Endodermal cell (in vitro differentiated cells): ENCODE results near the gene GPR68. TPM values are rescaled to one million over a fixed set of nuclear protein-coding genes. Genes with fewer than 3 reads are reported as not detected.

ENCODE experiments used
- DNase-seq: peaks from one replicate; pipeline ENCODE4 v3.0.0-alpha.2; 2017
- H3K27ac ChIP-seq: 2 replicates; pipeline ENCODE4 v1.5.1; 2013; ENCODE audit warnings: mild to moderate bottlenecking, low read depth, low read length, moderate library complexity
- H3K27me3 ChIP-seq: 2 replicates; pipeline ENCODE4 v1.6.1; 2013; ENCODE audit warnings: mild to moderate bottlenecking, low read length, moderate library complexity; ENCODE audit not compliant: insufficient read depth, control insufficient read depth, poor library complexity, severe bottlenecking
- H3K36me3 ChIP-seq: 2 replicates; pipeline ENCODE4 v1.7.0; 2013; ENCODE audit warnings: mild to moderate bottlenecking, low read length, moderate library complexity; ENCODE audit not compliant: control insufficient read depth, insufficient read depth
- H3K4me1 ChIP-seq: one replicate; pipeline ENCODE4 v1.7.0; 2013; ENCODE audit warnings: low read length; ENCODE audit not compliant: control insufficient read depth, insufficient read depth
- H3K4me3 ChIP-seq: 2 replicates; pipeline ENCODE4 v1.5.1; 2013; ENCODE audit warnings: mild to moderate bottlenecking, low read length, moderate library complexity
- H3K9ac ChIP-seq: 2 replicates; pipeline ENCODE4 v1.6.1; 2013; ENCODE audit warnings: mild to moderate bottlenecking, low read length, moderate library complexity; ENCODE audit not compliant: poor library complexity, severe bottlenecking; ENCODE audit errors: extremely low read depth
- H3K9me3 ChIP-seq: 2 replicates; pipeline ENCODE4 v1.6.1; 2013; ENCODE audit warnings: mild to moderate bottlenecking, low read length, moderate library complexity; ENCODE audit not compliant: control insufficient read depth
- H3K27ac Mint-ChIP-seq: 2 replicates; pipeline ENCODE4 v1.8.0; 2020; ENCODE audit warnings: mixed read lengths
- H3K27me3 Mint-ChIP-seq: 2 replicates; pipeline ENCODE4 v1.8.0; 2021; ENCODE audit warnings: mild to moderate bottlenecking, mixed read lengths; ENCODE audit not compliant: insufficient read depth
- H3K36me3 Mint-ChIP-seq: 2 replicates; pipeline ENCODE4 v1.8.0; 2020; ENCODE audit warnings: low read depth, mixed read lengths
- H3K4me1 Mint-ChIP-seq: 2 replicates; pipeline ENCODE4 v1.8.0; 2020; ENCODE audit warnings: mixed read lengths
- H3K4me3 Mint-ChIP-seq: 2 replicates; pipeline ENCODE4 v1.8.0; 2020; ENCODE audit warnings: mild to moderate bottlenecking, moderate library complexity, mixed read lengths
- H3K9me3 Mint-ChIP-seq: 2 replicates; pipeline ENCODE4 v1.8.0; 2020; ENCODE audit warnings: mild to moderate bottlenecking, mixed read lengths
- WGBS, 2 experiments: methylation state at CpG; one replicate each; pipeline versions ENCODE4 v1.1.5 to v1.1.7; 2013; ENCODE audit warnings: missing lambda C conversion rate in 2 of 2, mixed read lengths in 1 of 2; ENCODE audit not compliant: insufficient coverage in 1 of 2, insufficient read length in 1 of 2; 5-methylcytosine and 5-hydroxymethylcytosine counted together
- total RNA-seq, 2 donors: library from RNA; stranded (reverse); fragmentation: NEBNext Ultra II Directional in 1 of 2; extraction: Animal tissue kit (Norgen Biotek cat#: 25700) in 1 of 2; gene quantifications; 2 replicates in 1 of 2; 3 replicates in 1 of 2; pipeline ENCODE4 v1.2.1, GENCODE V29; 2021
- TF ChIP-seq, protein P1 (sequence below): fragments of 200-600 bp; sonication (generic); conservative IDR thresholded peaks from 2 replicates; pipeline ENCODE4 v1.5.0; 2021; ENCODE audit warnings: antibody characterized with exemption, mild to moderate bottlenecking

The GPR68 gene
- total RNA-seq, 2 donors from 2014 or later, result 0.38 to 0.44 TPM

DNA sequence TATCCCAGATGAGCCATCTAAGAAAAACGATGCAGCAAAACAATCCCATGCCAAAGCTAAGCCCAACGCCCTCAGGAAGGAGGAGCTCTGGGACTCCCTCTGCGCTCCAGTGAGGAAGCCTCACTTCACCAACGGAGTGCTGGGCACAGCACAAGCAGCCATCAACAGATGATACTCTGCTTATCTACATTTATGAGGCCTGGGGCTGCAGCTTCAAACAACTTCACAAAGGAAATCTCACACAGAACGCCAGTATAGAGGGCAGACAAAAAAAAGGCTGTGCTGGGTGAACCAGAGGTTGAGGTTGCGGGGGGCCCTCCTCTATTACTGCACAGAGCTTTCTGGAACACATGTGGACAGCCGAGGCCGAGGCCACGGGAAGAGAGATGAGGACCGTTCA is 34.9 kb upstream of the GPR68 start:
- Histone ChIP-seq H3K4me3 (no peak overlapping the region), H3K27me3 (no peaks in the 10 kb centered on the region), H3K4me1 (no peaks in the 10 kb centered on the region), H3K9me3 (no peaks in the 10 kb centered on the region), H3K27ac (no peak overlapping the region), H3K36me3 (peaks cover 55% of the 10 kb centered on the region), H3K9ac (no peak overlapping the region)
- Mint-ChIP-seq H3K36me3 (peaks cover 63% of the 10 kb centered on the region), H3K4me3 (no peak overlapping the region), H3K27me3 (no peaks in the 10 kb centered on the region), H3K4me1 (no peaks in the 10 kb centered on the region), H3K9me3 (no peaks in the 10 kb centered on the region), H3K27ac (no peak overlapping the region)
- DNase-seq, result no peak
- TF ChIP-seq, protein P1, sequence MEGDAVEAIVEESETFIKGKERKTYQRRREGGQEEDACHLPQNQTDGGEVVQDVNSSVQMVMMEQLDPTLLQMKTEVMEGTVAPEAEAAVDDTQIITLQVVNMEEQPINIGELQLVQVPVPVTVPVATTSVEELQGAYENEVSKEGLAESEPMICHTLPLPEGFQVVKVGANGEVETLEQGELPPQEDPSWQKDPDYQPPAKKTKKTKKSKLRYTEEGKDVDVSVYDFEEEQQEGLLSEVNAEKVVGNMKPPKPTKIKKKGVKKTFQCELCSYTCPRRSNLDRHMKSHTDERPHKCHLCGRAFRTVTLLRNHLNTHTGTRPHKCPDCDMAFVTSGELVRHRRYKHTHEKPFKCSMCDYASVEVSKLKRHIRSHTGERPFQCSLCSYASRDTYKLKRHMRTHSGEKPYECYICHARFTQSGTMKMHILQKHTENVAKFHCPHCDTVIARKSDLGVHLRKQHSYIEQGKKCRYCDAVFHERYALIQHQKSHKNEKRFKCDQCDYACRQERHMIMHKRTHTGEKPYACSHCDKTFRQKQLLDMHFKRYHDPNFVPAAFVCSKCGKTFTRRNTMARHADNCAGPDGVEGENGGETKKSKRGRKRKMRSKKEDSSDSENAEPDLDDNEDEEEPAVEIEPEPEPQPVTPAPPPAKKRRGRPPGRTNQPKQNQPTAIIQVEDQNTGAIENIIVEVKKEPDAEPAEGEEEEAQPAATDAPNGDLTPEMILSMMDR, result no peak
- WGBS, 2 experiments, result 89 to 96% methylated on average over 8 to 10 of the region's 10 CpGs

DNA sequence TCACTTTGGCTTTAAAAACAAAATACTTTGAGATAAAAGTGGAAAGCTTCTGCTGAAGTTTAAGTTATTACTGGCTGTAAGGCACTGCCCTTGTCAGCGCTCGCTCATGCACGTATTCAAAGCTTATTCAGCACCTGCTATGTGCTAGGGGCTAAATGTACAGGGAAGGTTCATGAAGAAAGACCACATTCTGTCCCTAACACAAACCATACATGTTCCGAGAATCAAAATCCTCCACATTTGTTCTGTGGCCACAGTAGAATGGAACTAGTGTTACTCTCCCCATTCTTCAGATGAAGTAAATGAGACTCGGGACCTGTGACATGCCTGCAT is 33.8 kb upstream of the GPR68 start:
- no peaks in the 10 kb centered on the region for H3K4me1 Mint-ChIP-seq
- Histone ChIP-seq H3K9me3 (no peaks in the 10 kb centered on the region), H3K9ac (no peak overlapping the region), H3K27ac (no peak overlapping the region), H3K4me3 (no peak overlapping the region), H3K27me3 (no peaks in the 10 kb centered on the region), H3K36me3 (peaks cover 54% of the 10 kb centered on the region), H3K4me1 (no peaks in the 10 kb centered on the region)
- H3K36me3 Mint-ChIP-seq, result peaks cover 53% of the 10 kb centered on the region
- no peak overlapping the region for H3K27ac Mint-ChIP-seq
- WGBS, 2 experiments, result 91 to 100% methylated on average over 1 to 5 of the region's 5 CpGs
- TF ChIP-seq, protein P1, result no peak
- no peak overlapping the region for H3K4me3 Mint-ChIP-seq
- H3K27me3 Mint-ChIP-seq, result no peaks in the 10 kb centered on the region
- DNase-seq, result no peak
- no peaks in the 10 kb centered on the region for H3K9me3 Mint-ChIP-seq

DNA sequence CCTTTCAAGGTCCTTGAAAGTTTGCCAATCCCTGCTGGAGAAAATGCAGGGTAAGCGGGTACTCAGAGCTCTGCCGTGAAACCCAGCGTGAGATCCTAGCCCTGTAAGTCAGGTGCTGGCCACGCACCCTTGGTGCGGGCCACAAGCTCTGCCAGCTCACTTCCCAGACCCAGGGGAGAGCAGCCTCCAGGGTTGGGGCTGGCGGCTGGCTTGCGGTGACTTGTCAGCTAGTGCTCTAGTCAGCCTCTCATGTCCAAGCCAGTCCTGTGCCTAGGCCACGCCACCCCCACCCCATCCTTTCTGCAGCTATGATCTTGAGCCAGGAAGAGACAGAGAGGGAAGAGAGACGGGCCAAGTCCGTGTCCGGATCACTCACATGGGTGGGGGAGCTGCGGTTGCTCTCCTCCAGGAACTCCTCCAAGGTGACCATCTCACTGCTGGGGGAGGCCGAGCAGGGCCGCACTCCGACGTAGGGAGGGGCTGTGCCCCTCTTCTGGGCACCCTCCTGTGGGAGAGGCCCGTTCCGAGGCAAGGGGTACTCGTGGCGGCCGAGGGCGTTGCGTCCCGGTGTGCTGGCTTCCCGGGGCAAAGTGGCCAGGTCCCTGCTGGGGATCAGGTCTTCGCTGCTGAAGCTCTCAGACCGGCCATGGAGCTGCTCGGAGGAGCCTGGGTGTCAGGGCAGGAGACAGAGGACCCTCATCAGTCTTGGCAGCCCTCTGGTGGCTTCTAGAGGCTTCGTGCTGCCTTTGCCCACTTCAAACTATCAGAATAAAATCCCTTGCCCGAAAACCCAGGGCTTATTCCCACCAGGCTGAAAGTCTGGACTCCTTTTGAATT is 33.3 kb upstream of the GPR68 start:
- Mint-ChIP-seq H3K36me3 (peaks cover 47% of the 10 kb centered on the region), H3K4me1 (no peaks in the 10 kb centered on the region), H3K27me3 (no peaks in the 10 kb centered on the region), H3K27ac (no peak overlapping the region), H3K9me3 (no peaks in the 10 kb centered on the region), H3K4me3 (no peak overlapping the region)
- TF ChIP-seq, protein P1, result no peak
- no peak overlapping the region for H3K27ac ChIP-seq
- no peak overlapping the region for H3K4me3 ChIP-seq
- H3K9me3 ChIP-seq, result no peaks in the 10 kb centered on the region
- WGBS, 2 experiments, result 93 to 95% methylated on average over 19 to 30 of the region's 30 CpGs
- no peaks in the 10 kb centered on the region for H3K4me1 ChIP-seq
- H3K27me3 ChIP-seq, result no peaks in the 10 kb centered on the region
- DNase-seq, result no peak
- H3K9ac ChIP-seq, result no peak overlapping the region
- H3K36me3 ChIP-seq, result peaks cover 48% of the 10 kb centered on the region
